ENCODE results near the gene CPNE8.

Gene CPNE8

DNA sequence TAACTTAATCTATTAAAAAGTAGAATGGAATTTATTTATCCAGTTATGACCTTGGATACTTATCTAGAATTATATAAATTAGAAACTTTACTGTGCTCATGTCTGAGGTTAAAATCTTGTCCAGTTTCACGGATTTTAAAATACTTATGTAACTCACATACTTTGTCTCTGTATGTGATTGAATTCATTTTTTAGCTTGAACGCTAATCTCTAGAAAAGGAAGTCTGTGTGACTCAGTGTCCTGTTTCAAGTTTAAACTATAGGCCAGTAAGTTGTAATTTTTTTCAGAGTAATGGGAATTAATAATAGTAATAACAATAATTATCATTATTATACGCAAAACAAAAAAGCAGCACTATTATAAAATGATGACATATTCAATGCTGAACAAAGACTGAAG lies 168.6 kb downstream of the CPNE8 start:
- no peak overlapping the region for H3K9ac ChIP-seq (ENCODE audit: insufficient read length, low read depth)
- no peaks in the 10 kb centered on the region for H3K27me3 ChIP-seq (ENCODE audit: insufficient read depth, insufficient read length)
- TF ChIP-seq ZNF274 (IDR thresholded peaks at IDR 0.05; ENCODE audit: low read depth, low read length) (no peak), SUZ12 (IDR thresholded peaks at IDR 0.05; ENCODE audit: extremely low read depth, insufficient read depth, insufficient read length) (no peak), YY1 (IDR thresholded peaks at IDR 0.05; ENCODE audit: insufficient read depth, insufficient read length) (no peak)
- H3K9me3 ChIP-seq (ENCODE audit: insufficient read depth, low read length), result no peaks in the 10 kb centered on the region
- no peaks in the 10 kb centered on the region for H3K4me1 ChIP-seq (ENCODE audit: insufficient read depth, insufficient read length)
- no peak for DNase-seq (ENCODE audit: low read depth, low spot score)
- no peaks in the 10 kb centered on the region for H3K36me3 ChIP-seq (ENCODE audit: insufficient read depth, insufficient read length, low read length)
- no peak overlapping the region for H3K4me3 ChIP-seq (ENCODE audit: insufficient read length, low read depth)

DNA sequence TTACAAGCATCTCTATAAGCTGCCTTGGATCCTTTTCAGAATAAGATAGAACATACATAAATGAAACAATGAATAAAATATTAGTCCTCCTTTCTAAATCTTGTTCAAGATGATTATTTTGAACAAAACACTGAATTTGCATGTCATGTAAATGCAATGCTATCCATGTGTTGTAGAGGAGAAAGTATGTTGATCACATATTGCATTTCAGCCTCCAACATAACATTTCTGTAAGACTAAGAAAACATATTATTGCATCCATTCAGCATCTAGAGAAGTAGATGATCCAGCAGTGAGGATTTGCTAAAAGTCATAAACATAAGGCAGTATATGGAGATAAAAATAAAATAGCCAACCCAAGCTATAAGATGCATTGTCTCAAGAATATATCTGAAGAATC lies 172.6 kb downstream of the CPNE8 start:
- H3K9ac ChIP-seq (ENCODE audit: insufficient read length, low read depth), result no peak overlapping the region
- H3K27me3 ChIP-seq (ENCODE audit: insufficient read depth, insufficient read length), result no peaks in the 10 kb centered on the region
- DNase-seq (ENCODE audit: low read depth, low spot score), result no peak
- H3K4me3 ChIP-seq (ENCODE audit: insufficient read length, low read depth), result no peak overlapping the region
- H3K36me3 ChIP-seq (ENCODE audit: insufficient read depth, insufficient read length, low read length), result no peaks in the 10 kb centered on the region
- H3K4me1 ChIP-seq (ENCODE audit: insufficient read depth, insufficient read length), result no peaks in the 10 kb centered on the region
- no peaks in the 10 kb centered on the region for H3K9me3 ChIP-seq (ENCODE audit: insufficient read depth, low read length)
- no peak for TF ChIP-seq SUZ12 (IDR thresholded peaks at IDR 0.05; ENCODE audit: extremely low read depth, insufficient read depth, insufficient read length)
- TF ChIP-seq YY1 (IDR thresholded peaks at IDR 0.05; ENCODE audit: insufficient read depth, insufficient read length), result no peak
- no peak for TF ChIP-seq ZNF274 (IDR thresholded peaks at IDR 0.05; ENCODE audit: low read depth, low read length)

DNA sequence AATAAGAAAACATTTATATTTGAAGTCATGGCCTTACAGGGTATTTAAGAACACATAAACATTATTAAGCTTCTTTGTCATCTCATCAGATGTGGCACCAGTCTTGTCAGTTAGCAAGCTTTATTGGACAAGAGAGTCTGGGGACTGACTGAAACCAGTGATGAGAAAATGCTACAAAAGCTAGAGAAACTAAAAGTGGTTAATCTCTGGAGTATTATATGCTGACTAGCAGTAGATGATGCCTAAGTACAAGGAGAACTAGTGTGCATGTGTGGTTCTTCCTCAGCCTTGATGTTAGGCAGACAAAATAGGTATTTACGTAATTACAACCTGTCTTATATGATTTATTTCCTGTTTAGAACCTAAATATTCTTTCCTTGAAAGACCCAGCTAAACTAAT lies 176.5 kb downstream of the CPNE8 start:
- Histone ChIP-seq H3K4me1 (ENCODE audit: insufficient read depth, insufficient read length) (no peaks in the 10 kb centered on the region), H3K9me3 (ENCODE audit: insufficient read depth, low read length) (no peaks in the 10 kb centered on the region), H3K9ac (ENCODE audit: insufficient read length, low read depth) (no peak overlapping the region), H3K4me3 (ENCODE audit: insufficient read length, low read depth) (no peak overlapping the region), H3K27me3 (ENCODE audit: insufficient read depth, insufficient read length) (no peaks in the 10 kb centered on the region), H3K36me3 (ENCODE audit: insufficient read depth, insufficient read length, low read length) (no peaks in the 10 kb centered on the region)
- TF ChIP-seq SUZ12 (IDR thresholded peaks at IDR 0.05; ENCODE audit: extremely low read depth, insufficient read depth, insufficient read length) (no peak), YY1 (IDR thresholded peaks at IDR 0.05; ENCODE audit: insufficient read depth, insufficient read length) (no peak), ZNF274 (IDR thresholded peaks at IDR 0.05; ENCODE audit: low read depth, low read length) (no peak)
- no peak for DNase-seq (ENCODE audit: low read depth, low spot score)

DNA sequence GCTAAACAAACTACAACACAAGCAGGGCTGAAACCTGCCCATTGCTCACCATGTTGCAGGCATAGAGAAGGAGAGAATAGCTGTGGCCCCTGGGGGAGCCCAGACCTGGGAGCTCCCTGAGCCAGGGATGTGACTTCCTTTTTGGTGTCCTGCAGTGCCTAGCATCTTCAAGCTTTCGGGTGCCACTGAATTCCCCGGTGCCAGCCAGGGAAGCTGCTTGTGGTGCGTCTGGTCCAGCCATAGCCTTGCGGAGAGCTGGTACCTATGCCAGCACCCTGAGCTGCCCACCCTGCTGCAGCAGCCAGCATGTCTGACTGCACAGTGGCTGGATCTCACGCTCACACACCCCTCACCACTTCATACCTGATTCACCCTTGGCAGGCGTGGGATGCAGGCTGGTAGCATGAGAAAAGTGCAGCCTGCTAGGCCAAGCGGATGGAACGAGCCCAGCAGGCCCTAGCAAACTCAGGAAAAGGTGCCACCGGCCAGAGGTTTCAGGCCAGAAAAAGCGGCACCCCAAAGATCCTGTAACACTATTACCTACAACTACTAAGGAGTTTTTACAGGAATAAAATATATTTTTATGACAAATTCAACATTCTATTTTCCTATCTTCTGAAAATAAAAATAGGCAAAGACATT lies 183.7 kb downstream of the CPNE8 start:
- H3K4me3 ChIP-seq (ENCODE audit: insufficient read length, low read depth), result no peak overlapping the region
- no peak for TF ChIP-seq YY1 (IDR thresholded peaks at IDR 0.05; ENCODE audit: insufficient read depth, insufficient read length)
- TF ChIP-seq ZNF274 (IDR thresholded peaks at IDR 0.05; ENCODE audit: low read depth, low read length), result no peak
- no peak for TF ChIP-seq SUZ12 (IDR thresholded peaks at IDR 0.05; ENCODE audit: extremely low read depth, insufficient read depth, insufficient read length)
- peaks cover 14% of the 10 kb centered on the region for H3K36me3 ChIP-seq (ENCODE audit: insufficient read depth, insufficient read length, low read length)
- H3K9ac ChIP-seq (ENCODE audit: insufficient read length, low read depth), result no peak overlapping the region
- no peaks in the 10 kb centered on the region for H3K27me3 ChIP-seq (ENCODE audit: insufficient read depth, insufficient read length)
- no peaks in the 10 kb centered on the region for H3K4me1 ChIP-seq (ENCODE audit: insufficient read depth, insufficient read length)
- H3K9me3 ChIP-seq (ENCODE audit: insufficient read depth, low read length), result no peaks in the 10 kb centered on the region; the same call in 1 of the 2 replicates
- no peak for DNase-seq (ENCODE audit: low read depth, low spot score)

DNA sequence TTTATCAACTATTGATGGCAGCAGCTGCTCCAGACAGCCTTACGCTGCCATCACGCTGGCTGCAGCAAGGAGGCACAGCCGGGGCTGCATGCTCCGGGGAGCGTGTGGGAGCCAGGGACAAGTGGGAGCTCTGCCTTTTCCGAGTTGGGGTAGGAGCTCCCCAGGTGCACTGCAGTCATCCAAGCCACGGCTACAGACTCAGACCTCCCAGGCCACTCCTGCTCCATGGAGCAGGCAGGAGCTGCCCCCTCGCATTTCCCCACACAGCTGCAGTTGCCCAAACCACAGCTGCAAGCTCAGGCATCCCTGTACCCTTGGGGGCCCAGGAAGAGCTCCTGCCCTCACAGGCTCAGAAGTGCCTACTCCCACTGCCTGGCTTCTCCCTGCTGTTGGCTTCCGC lies 184.7 kb downstream of the CPNE8 start:
- no peak overlapping the region for H3K9ac ChIP-seq (ENCODE audit: insufficient read length, low read depth)
- H3K9me3 ChIP-seq (ENCODE audit: insufficient read depth, low read length), result no peaks in the 10 kb centered on the region; the same call in 1 of the 2 replicates
- no peak overlapping the region for H3K4me3 ChIP-seq (ENCODE audit: insufficient read length, low read depth)
- DNase-seq (ENCODE audit: low read depth, low spot score), result no peak
- TF ChIP-seq YY1 (IDR thresholded peaks at IDR 0.05; ENCODE audit: insufficient read depth, insufficient read length) (no peak), ZNF274 (IDR thresholded peaks at IDR 0.05; ENCODE audit: low read depth, low read length) (no peak), SUZ12 (IDR thresholded peaks at IDR 0.05; ENCODE audit: extremely low read depth, insufficient read depth, insufficient read length) (no peak)
- no peaks in the 10 kb centered on the region for H3K27me3 ChIP-seq (ENCODE audit: insufficient read depth, insufficient read length)
- H3K4me1 ChIP-seq (ENCODE audit: insufficient read depth, insufficient read length), result no peaks in the 10 kb centered on the region
- H3K36me3 ChIP-seq (ENCODE audit: insufficient read depth, insufficient read length, low read length), result peaks cover 14% of the 10 kb centered on the region

DNA sequence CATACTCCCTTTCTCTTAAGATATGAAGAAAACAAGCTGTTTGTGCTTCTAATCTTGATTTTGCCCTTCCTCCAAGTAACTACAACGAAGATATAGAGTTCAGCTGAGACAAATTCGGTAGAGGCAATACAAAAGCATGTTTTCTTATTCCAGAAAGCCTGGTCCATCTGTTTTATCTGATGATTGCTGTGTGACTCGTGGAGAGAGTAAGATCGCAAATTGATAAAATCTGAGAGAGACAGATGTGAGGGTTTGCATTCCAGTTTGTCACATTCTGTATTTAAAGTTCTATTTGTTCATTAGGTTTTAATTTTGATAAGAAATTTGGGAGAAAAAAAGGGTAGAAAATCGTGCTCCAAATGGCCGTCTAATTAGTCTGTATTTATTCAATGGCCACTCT lies 192.1 kb downstream of the CPNE8 start:
- Histone ChIP-seq H3K36me3 (ENCODE audit: insufficient read depth, insufficient read length, low read length) (no peaks in the 10 kb centered on the region), H3K27me3 (ENCODE audit: insufficient read depth, insufficient read length) (no peaks in the 10 kb centered on the region), H3K9me3 (ENCODE audit: insufficient read depth, low read length) (no peaks in the 10 kb centered on the region), H3K4me3 (ENCODE audit: insufficient read length, low read depth) (no peak overlapping the region), H3K9ac (ENCODE audit: insufficient read length, low read depth) (no peak overlapping the region), H3K4me1 (ENCODE audit: insufficient read depth, insufficient read length) (no peaks in the 10 kb centered on the region)
- TF ChIP-seq SUZ12 (IDR thresholded peaks at IDR 0.05; ENCODE audit: extremely low read depth, insufficient read depth, insufficient read length) (no peak), ZNF274 (IDR thresholded peaks at IDR 0.05; ENCODE audit: low read depth, low read length) (no peak), YY1 (IDR thresholded peaks at IDR 0.05; ENCODE audit: insufficient read depth, insufficient read length) (no peak)
- no peak for DNase-seq (ENCODE audit: low read depth, low spot score)

DNA sequence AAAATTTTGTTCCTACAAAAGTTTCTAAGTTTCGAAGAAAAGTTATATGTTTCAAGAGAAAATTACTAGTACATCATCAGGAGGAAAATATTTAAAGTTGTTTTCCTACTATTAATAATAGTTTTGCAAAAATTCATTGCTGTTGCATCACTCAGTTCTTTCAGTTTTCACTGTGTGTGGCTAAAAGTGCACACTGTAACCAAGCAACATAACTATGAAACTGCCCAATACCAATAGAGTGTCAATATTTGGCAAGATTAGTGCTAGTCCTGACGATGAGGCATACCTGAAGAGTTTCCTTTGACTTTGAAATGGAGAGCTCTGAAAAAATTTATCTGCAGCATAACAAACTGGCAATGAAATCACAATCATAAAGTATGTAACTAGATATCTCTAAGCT lies 194.3 kb downstream of the CPNE8 start:
- Histone ChIP-seq H3K4me1 (ENCODE audit: insufficient read depth, insufficient read length) (no peaks in the 10 kb centered on the region), H3K9ac (ENCODE audit: insufficient read length, low read depth) (no peak overlapping the region), H3K27me3 (ENCODE audit: insufficient read depth, insufficient read length) (no peaks in the 10 kb centered on the region), H3K4me3 (ENCODE audit: insufficient read length, low read depth) (no peak overlapping the region), H3K9me3 (ENCODE audit: insufficient read depth, low read length) (no peaks in the 10 kb centered on the region), H3K36me3 (ENCODE audit: insufficient read depth, insufficient read length, low read length) (no peaks in the 10 kb centered on the region)
- DNase-seq (ENCODE audit: low read depth, low spot score), result no peak
- TF ChIP-seq ZNF274 (IDR thresholded peaks at IDR 0.05; ENCODE audit: low read depth, low read length), result no peak
